Measurements from ENCODE around the gene MGRN1.

The MGRN1 gene

GRCh38 chr16:4664538-4665418, 40.2 kb downstream of the MGRN1 start:
- Histone ChIP-seq H3K36me3 (replicated peaks; ENCODE audit: insufficient read depth, low read length) (no peaks in the 10 kb centered on the region), H3K27ac (ENCODE audit: low read length) (peak overlapping the region; percentile 41; the same call in 1 of the 2 replicates), H3K27me3 (replicated peaks; ENCODE audit: insufficient read depth, low read length) (no peaks in the 10 kb centered on the region), H3K79me2 (ENCODE audit: low read length) (peaks cover 6% of the 10 kb centered on the region; the same call in 1 of the 2 replicates), H4K20me1 (ENCODE audit: insufficient read depth, low read length) (no peaks in the 10 kb centered on the region), H2AFZ (ENCODE audit: low read length) (no peak overlapping the region), H3K4me1 (ENCODE audit: low read length) (peaks cover 16% of the 10 kb centered on the region), H3K9ac (ENCODE audit: low read length) (no peak overlapping the region), H3F3A (ENCODE audit: insufficient read depth, low read length) (peaks cover 16% of the 10 kb centered on the region; the same call in 1 of the 2 replicates), H3K4me2 (ENCODE audit: low read depth, low read length) (peak overlapping the region; percentile 43), H3K9me3 (replicated peaks; ENCODE audit: insufficient read depth, low read length) (no peaks in the 10 kb centered on the region), H3K4me3 (ENCODE audit: low read length) (no peak overlapping the region), H3K9me2 (replicated peaks; ENCODE audit: insufficient read depth, low read length) (no peaks in the 10 kb centered on the region)
- DNase-seq = peak; percentile 72
- TF ChIP-seq EZH2phosphoT487 (IDR thresholded peaks at IDR 0.05; ENCODE audit: low read length) (no peak), EZH2 (optimal IDR thresholded peaks at IDR 0.05; ENCODE audit: low read depth, low read length) (no peak), CTCF (IDR thresholded peaks at IDR 0.05; ENCODE audit: low read length) (no peak)

GRCh38 chr16:4666537-4667202, 42.0 kb downstream of the MGRN1 start:
- Histone ChIP-seq H3K79me2 (ENCODE audit: low read length) (peaks cover 2% of the 10 kb centered on the region; the same call in 1 of the 2 replicates), H3K36me3 (replicated peaks; ENCODE audit: insufficient read depth, low read length) (no peaks in the 10 kb centered on the region), H4K20me1 (ENCODE audit: insufficient read depth, low read length) (no peaks in the 10 kb centered on the region), H3K4me2 (ENCODE audit: low read depth, low read length) (no peak overlapping the region), H3K4me1 (ENCODE audit: low read length) (peaks cover 16% of the 10 kb centered on the region), H3K4me3 (ENCODE audit: low read length) (no peak overlapping the region), H2AFZ (ENCODE audit: low read length) (no peak overlapping the region), H3K9me2 (replicated peaks; ENCODE audit: insufficient read depth, low read length) (no peaks in the 10 kb centered on the region), H3K9ac (ENCODE audit: low read length) (no peak overlapping the region), H3K9me3 (replicated peaks; ENCODE audit: insufficient read depth, low read length) (no peaks in the 10 kb centered on the region), H3K27me3 (replicated peaks; ENCODE audit: insufficient read depth, low read length) (no peaks in the 10 kb centered on the region), H3F3A (ENCODE audit: insufficient read depth, low read length) (peaks cover 16% of the 10 kb centered on the region; the same call in 1 of the 2 replicates), H3K27ac (ENCODE audit: low read length) (no peak overlapping the region)
- TF ChIP-seq CTCF (IDR thresholded peaks at IDR 0.05; ENCODE audit: low read length) = no peak
- no peak for TF ChIP-seq EZH2 (optimal IDR thresholded peaks at IDR 0.05; ENCODE audit: low read depth, low read length)
- no peak for TF ChIP-seq EZH2phosphoT487 (IDR thresholded peaks at IDR 0.05; ENCODE audit: low read length)
- no peak for DNase-seq

DNA sequence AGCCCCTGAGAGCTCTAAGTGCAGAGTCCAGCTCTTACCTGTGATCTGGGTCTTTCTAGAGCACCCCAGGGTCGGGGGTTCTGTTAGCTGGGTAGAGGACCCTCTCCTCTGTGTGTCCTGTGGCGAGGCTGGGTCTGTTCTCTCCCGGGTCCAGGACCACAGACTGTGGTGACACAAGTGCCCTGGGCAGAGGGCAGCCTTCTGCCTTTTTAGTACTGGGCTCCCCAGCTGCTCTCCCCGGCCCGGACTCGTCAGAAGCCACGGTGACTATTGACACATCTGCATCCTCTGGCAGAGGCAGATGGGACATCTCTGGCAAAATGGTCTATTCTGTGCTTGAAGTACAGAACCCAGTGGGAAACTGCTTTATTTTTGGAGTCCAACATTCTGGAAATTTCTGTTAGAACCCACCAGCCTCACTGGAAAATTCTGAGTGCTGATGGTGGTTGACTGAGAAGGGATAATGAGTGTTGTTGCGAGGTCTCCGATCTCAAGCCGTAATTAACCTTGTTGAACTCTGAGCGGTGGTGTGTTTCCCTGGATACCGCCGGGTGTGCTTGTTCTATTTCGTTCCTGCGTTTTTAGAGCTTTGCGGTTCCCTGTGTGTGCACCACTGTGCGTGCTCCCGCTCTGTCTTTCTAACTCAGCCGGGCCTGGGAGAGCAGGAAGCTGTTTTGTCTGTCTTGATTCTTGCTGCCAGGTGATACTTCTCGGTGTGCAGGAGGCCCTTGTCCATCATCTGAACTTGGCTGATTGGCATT, 42.8 kb downstream of the MGRN1 start:
- Histone ChIP-seq H3K4me3 (ENCODE audit: low read length) (no peak overlapping the region), H3K27ac (ENCODE audit: low read length) (no peak overlapping the region), H3K9me2 (replicated peaks; ENCODE audit: insufficient read depth, low read length) (no peaks in the 10 kb centered on the region), H3K4me1 (ENCODE audit: low read length) (peaks cover 16% of the 10 kb centered on the region), H3F3A (ENCODE audit: insufficient read depth, low read length) (peaks cover 16% of the 10 kb centered on the region; the same call in 1 of the 2 replicates), H3K36me3 (replicated peaks; ENCODE audit: insufficient read depth, low read length) (no peaks in the 10 kb centered on the region), H3K9ac (ENCODE audit: low read length) (no peak overlapping the region), H3K27me3 (replicated peaks; ENCODE audit: insufficient read depth, low read length) (no peaks in the 10 kb centered on the region), H2AFZ (ENCODE audit: low read length) (no peak overlapping the region), H3K4me2 (ENCODE audit: low read depth, low read length) (no peak overlapping the region), H3K9me3 (replicated peaks; ENCODE audit: insufficient read depth, low read length) (no peaks in the 10 kb centered on the region), H4K20me1 (ENCODE audit: insufficient read depth, low read length) (no peaks in the 10 kb centered on the region), H3K79me2 (ENCODE audit: low read length) (peaks cover 2% of the 10 kb centered on the region; the same call in 1 of the 2 replicates)
- DNase-seq = no peak
- TF ChIP-seq CTCF (IDR thresholded peaks at IDR 0.05; ENCODE audit: low read length) = no peak
- no peak for TF ChIP-seq EZH2phosphoT487 (IDR thresholded peaks at IDR 0.05; ENCODE audit: low read length)
- no peak for TF ChIP-seq EZH2 (optimal IDR thresholded peaks at IDR 0.05; ENCODE audit: low read depth, low read length)

Measured in MM.1S (cell line).